ENCODE results near the gene NR3C2. TPM values are rescaled to one million over a fixed set of nuclear protein-coding genes. Genes with fewer than 3 reads are reported as not detected.

Gene NR3C2
- total RNA-seq, 2 donors from 2014 or later = 14.6 to 17.4 TPM

DNA sequence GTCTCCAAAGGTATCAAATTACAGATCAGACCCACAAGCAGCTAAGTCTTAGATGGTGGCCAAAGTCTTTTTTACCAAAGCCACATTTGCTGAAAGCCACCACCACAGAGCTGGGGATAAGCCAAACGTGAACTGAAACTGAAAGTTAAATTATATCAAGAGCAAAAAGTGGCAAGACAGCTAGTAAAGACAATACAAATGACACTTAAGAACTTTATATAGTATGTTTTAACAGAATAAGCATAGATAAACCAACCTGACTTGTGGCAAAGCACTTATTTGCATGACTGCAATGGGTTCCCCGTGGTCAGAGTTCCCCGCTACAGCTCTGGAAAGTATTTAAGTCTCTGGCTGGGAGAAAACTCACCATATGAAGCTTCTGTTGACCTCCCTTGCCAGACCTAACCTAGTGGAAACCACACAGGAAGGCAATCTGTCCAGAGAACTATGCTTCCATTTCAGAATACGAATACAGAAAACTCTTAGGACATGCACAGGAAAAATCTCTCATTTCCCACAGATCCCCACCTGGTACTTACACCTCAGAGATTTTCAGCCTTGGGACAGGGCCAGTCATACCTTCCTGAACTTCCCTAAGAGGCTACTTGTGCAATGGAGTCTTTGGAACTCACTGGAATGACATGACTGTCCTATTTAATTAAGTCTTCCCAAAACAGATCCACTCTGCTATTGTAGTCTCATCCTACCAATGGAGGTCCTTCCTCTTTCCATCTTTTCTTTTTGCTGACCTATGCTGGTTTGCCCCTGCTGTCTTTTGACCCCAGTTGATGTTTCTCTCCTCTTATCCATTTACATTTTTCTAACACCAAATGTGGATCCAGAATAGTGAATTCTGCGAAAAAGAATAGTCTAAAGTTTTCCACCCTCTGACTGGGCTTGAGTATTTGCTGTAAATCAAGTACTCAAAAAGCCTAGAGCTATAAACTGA, 225.1 kb downstream of the NR3C2 start:
- H3K9me3 ChIP-seq = no peaks in the 10 kb centered on the region
- H3K27ac ChIP-seq = no peak overlapping the region
- 65% methylated on average over 5 of the region's 5 CpGs for WGBS

DNA sequence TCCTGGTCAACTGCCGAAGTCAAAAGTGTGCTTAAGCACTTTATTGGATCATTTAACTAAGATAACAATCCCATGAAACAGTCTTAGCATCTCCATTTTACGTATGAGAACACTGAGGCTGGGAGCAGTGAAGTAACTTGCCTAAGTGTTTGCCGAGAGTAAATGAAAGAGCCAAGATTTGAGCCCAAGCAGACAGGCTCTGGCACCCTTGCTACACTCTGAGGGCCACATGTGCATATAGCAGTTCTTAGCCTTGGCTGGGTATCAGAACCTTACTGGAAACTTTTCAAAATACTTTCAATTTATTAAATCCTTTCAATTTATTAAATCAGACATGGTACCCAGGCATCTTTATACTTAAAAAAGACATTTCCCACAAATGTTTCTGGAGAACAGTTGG, 225.9 kb downstream of the NR3C2 start:
- intact Hi-C loops (cut with DNase I) = no loop called here
- H3K36me3 ChIP-seq = no peaks in the 10 kb centered on the region
- H3K27ac ChIP-seq = no peak overlapping the region
- 77% methylated on average over 3 of the region's 3 CpGs for WGBS
- no peak for DNase-seq (ENCODE audit: low spot score)
- TF ChIP-seq, protein P1, sequence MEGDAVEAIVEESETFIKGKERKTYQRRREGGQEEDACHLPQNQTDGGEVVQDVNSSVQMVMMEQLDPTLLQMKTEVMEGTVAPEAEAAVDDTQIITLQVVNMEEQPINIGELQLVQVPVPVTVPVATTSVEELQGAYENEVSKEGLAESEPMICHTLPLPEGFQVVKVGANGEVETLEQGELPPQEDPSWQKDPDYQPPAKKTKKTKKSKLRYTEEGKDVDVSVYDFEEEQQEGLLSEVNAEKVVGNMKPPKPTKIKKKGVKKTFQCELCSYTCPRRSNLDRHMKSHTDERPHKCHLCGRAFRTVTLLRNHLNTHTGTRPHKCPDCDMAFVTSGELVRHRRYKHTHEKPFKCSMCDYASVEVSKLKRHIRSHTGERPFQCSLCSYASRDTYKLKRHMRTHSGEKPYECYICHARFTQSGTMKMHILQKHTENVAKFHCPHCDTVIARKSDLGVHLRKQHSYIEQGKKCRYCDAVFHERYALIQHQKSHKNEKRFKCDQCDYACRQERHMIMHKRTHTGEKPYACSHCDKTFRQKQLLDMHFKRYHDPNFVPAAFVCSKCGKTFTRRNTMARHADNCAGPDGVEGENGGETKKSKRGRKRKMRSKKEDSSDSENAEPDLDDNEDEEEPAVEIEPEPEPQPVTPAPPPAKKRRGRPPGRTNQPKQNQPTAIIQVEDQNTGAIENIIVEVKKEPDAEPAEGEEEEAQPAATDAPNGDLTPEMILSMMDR (IDR thresholded peaks at IDR 0.05) = no peak
- TF ChIP-seq POLR2A (IDR thresholded peaks at IDR 0.05) = no peak
- TF ChIP-seq POLR2AphosphoS5 (IDR thresholded peaks at IDR 0.05) = no peak
- no peak overlapping the region for H3K4me3 ChIP-seq
- no peaks in the 10 kb centered on the region for H3K9me3 ChIP-seq
- H3K4me1 ChIP-seq (replicated peaks) = no peaks in the 10 kb centered on the region
- H3K27me3 ChIP-seq (replicated peaks; ENCODE audit: insufficient read depth) = no peaks in the 10 kb centered on the region

More for the DNA sequence above, 225.1 kb downstream of the NR3C2 start:
- Histone ChIP-seq H3K4me3 (no peak overlapping the region), H3K27me3 (replicated peaks; ENCODE audit: insufficient read depth) (no peaks in the 10 kb centered on the region), H3K4me1 (replicated peaks) (no peaks in the 10 kb centered on the region), H3K36me3 (no peaks in the 10 kb centered on the region)
- TF ChIP-seq POLR2A (IDR thresholded peaks at IDR 0.05) = no peak
- TF ChIP-seq POLR2AphosphoS5 (IDR thresholded peaks at IDR 0.05) = no peak
- TF ChIP-seq, protein P1 (IDR thresholded peaks at IDR 0.05) = no peak
- DNase-seq (ENCODE audit: low spot score) = no peak
- intact Hi-C loops (cut with DNase I) = no loop called here

DNA sequence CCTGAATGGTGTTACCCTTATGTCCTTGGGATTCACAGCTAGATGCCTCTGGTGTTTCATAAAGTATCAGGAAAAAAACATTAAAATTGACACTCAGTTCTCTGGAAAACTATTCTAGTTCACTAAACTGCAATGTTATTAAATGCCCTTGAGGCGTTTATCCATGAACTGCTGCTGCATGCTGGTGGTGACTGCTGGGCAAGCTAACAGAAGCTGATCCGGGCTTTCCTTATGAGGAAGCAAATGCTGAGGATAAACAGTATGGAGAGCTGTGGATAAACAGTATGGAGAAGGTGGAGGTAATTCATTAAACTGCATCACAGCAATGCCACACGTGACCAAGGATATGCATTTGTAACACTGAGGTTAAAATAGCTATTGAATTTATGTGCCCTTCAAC, 227.0 kb downstream of the NR3C2 start:
- 25% methylated on average over 3 of the region's 3 CpGs for WGBS
- intact Hi-C loops (cut with DNase I) = no loop called here
- no peaks in the 10 kb centered on the region for H3K9me3 ChIP-seq
- H3K27me3 ChIP-seq (replicated peaks; ENCODE audit: insufficient read depth) = no peaks in the 10 kb centered on the region
- TF ChIP-seq, protein P1 (IDR thresholded peaks at IDR 0.05) = no peak
- TF ChIP-seq POLR2AphosphoS5 (IDR thresholded peaks at IDR 0.05) (no peak), POLR2A (IDR thresholded peaks at IDR 0.05) (no peak)
- no peaks in the 10 kb centered on the region for H3K4me1 ChIP-seq (replicated peaks)
- H3K36me3 ChIP-seq = no peaks in the 10 kb centered on the region
- peak overlapping the region in 1 of 2 donors; percentile 6 for H3K27ac ChIP-seq
- no peak for DNase-seq (ENCODE audit: low spot score)
- H3K4me3 ChIP-seq = no peak overlapping the region

DNA sequence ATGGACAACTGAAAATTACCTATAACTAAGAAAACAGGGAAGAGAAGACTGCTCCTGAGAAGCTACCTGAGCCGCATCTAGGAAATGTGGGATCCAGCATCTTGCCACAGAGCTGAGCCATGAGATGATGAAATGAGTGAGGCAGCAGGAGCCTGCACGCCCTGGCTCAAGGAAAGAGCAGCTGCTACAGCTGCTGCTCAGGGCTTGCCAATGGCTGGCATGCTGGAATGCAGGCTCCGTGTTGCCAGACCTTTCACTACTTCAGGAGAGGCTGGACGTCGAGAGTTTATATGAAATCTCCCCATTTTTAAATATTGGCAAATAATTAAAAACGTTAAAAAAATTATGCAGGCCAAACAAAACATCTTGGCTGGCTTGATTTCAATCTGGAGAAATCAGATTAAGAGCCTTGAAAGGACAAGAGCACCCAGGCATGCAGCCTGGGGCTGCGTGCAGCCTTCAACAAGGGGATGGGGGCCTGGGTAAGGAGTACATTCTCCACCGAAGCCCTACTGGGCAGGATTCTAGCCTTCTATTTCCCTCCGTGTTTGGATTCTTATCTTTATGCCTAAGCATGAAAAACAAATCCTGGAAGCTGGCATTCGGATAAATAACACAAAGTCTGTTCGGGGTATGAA, 227.6 kb downstream of the NR3C2 start:
- H3K27me3 ChIP-seq (replicated peaks; ENCODE audit: insufficient read depth) = no peaks in the 10 kb centered on the region
- no peaks in the 10 kb centered on the region for H3K36me3 ChIP-seq
- peak overlapping the region in 1 of 2 donors; percentile 6 for H3K27ac ChIP-seq
- no peaks in the 10 kb centered on the region for H3K4me1 ChIP-seq (replicated peaks)
- DNase-seq (ENCODE audit: low spot score) = peak; percentile 41
- no peak overlapping the region for H3K4me3 ChIP-seq
- no peaks in the 10 kb centered on the region for H3K9me3 ChIP-seq
- peak; percentile 19 for TF ChIP-seq POLR2AphosphoS5 (IDR thresholded peaks at IDR 0.05)
- TF ChIP-seq, protein P1 (IDR thresholded peaks at IDR 0.05) = no peak
- TF ChIP-seq POLR2A (IDR thresholded peaks at IDR 0.05) = no peak
- intact Hi-C loops (cut with DNase I) = no loop called here
- WGBS = 22% methylated on average over 11 of the region's 11 CpGs

Measured in prostate gland (tissue), 2 donors.